Body of pancreas (tissue), 4 donors: ENCODE results near the gene ATP8A2.

ENCODE experiments used
- CTCF ChIP-seq, 7 experiments: fragments of 450-650 bp in 4 of 7; fragments of 200-600 bp in 3 of 7; sonication (generic) in 3 of 7; IDR thresholded peaks; one replicate each; pipeline ENCODE4 v1.5.1; 2016 to 2019; ENCODE audit warnings: antibody characterized with exemption in 7 of 7
- POLR2A ChIP-seq, 3 donors: fragments of 450-650 bp; IDR thresholded peaks; one replicate each; pipeline ENCODE4 v1.6.1; 2016; ENCODE audit warnings: antibody characterized with exemption in 3 of 3, mild to moderate bottlenecking in 2 of 3

DNA sequence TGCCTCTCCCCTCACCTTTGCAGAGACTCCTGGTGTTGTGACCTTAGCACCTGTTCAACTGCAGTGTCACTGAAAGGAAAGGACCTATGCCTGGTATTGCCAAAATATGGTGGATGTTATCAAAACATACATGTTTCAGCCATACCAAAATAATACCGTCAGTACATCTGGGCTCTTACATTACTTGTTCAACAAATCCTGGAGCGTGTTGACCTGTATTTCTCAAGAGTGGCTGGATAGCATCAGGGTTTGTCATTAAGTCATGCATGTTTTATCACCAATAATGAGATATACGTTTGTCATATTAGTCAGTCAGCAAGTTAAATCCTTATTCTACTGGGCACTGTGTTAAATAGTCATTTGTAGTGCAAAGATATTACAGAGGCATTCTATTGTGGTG is 389.3 kb downstream of the ATP8A2 start:
- TF ChIP-seq CTCF (IDR thresholded peaks at IDR 0.05) (no peak), POLR2A (IDR thresholded peaks at IDR 0.05) (no peak)
